NCI-H1105 treated with DMSO at 0.1 percent for 48 hours (cell line): Measurements from ENCODE around the gene CNPY3.
"Not testable (repeated sequence)": the region's sequence is repeated elsewhere in the genome, so short reads cannot be mapped to it uniquely, and the experiment has no call there.

Experiments
- DNase-seq: peaks from one replicate; lab custom pipeline; 2025; lab: John Stamatoyannopoulos, UW

The CNPY3 gene

DNA sequence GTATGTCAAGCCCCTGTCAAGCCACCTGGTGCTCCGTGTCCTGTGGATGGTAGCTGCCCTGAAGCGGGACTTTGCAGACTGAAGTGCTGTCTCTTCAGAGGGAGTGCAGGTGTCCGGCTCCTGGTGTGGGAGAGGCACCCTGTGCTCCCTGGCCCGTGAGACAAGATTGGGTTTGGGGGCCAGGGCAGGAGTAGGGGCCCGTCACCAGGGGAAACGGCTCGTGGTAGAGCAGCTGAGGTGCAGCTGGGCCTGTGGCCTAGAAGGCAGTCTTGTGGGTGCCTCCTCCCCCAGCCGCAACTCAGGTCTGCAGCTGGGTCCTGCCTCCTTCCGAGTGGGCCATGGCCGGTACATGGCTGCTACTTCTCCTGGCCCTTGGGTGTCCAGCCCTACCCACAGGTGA lies 13.5 kb upstream of the CNPY3 start, which contains the start of gene PTCRA:
TSS of gene PTCRA (plus strand) at position 322 of the 400 bp plus-strand sequence. CDS start at position 339, 17 bp downstream.
- DNase-seq, result no peak

DNA sequence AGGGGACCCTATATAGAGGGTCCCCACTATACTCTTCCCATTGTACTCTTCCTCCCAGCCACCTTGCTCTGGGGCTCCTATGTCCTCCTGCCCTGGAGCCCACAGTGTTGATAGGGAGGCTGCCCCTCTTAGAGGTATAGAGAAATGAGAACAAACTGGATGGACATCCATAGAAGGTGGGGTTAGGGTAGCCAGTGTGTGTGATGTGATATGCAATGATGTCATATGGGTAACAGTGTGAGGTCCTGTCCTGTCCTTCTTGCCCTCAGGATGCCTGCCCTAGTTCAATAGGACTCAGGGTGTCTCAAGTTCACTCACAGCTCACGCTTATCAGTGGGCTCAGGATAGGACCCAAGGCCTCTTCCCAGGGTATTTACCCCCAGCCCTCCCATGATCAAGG lies 13.0 kb upstream of the CNPY3 start:
- DNase-seq, result no peak

DNA sequence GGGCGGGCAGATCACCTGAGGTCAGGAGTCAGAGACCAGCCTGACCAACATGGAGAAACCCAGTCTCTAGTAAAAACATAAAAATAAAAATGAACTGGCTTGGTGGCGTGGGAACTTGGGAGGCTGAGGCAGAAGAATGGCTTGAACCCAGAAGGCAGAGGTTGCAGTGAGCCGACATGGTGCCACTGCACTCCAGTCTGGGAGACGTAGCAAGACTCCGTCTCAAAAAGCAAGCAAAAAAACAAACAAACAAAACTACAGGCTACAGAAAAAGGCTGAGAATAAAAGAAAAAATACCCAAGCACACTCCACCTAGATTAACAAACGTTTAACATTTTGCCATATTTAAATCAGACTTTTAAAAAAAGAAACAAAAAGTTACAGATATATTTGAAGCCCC lies 7.5 kb upstream of the CNPY3 start:
- no peak for DNase-seq

DNA sequence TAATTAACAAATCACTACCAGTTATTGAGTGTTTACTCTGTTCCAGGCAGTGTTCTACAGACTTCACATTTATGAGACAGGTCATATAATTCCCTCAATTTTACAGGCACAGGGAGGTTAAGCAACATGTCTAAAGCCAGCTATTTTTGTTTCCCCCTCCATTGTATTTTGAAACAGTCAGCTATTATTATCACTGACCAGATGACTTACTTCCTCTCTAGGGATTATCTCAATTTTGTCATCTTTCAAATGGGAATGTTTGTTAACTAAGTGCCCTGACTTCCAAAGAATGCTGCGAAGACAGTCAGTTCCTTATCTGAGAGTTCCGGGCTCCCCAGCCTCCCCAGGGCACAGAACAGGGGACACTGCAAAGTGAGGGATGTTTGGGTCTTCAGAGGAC lies 5.6 kb upstream of the CNPY3 start:
- DNase-seq, result no peak

DNA sequence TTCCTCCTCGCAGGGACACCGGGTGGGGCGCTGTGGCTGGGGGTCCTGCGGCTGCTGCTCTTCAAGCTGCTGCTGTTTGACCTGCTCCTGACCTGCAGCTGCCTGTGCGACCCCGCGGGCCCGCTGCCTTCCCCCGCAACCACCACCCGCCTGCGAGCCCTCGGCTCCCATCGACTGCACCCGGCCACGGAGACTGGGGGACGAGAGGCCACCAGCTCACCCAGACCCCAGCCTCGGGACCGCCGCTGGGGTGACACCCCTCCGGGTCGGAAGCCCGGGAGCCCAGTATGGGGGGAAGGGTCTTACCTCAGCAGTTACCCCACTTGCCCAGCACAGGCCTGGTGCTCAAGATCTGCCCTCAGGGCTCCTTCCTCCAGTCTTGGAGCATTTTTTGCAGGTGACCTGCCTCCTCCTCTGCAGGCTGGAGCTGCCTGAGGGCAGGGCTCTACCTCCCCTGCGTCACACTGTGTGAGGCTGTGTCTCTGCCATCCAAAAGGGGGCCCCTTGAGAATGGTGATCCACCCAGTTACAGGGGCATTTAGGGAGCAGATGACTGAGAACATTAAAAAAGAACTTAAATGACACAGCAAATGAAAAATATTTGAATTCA lies 3.9 kb upstream of the CNPY3 start:
- no peak for DNase-seq

DNA sequence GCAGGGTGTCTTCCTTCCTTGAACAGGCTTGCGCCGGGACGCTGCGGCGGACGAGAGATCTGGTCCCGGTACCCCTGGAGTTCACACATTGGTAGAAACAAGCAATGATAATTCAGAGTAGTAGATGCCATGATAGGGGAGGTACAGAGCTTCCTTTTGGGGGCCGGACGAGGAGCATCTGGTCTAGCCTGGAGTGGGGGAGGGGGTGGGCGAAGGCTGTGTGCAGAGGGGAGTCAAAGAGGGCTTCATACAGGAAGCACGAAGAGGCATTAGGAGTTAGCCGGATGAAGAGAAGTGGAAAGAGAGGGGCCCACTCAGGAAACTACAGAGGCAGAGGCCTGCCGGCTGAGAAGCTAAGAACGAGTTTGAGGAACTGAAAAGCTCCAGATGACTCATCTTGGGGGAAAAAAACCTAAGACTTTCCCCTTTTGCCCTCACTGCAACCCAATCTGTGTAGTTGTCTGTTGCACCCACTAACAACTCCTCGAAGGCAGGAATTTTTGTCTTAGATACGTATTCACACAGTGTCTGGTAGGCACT lies 611 bp downstream of the CNPY3 start:
- no peak for DNase-seq

DNA sequence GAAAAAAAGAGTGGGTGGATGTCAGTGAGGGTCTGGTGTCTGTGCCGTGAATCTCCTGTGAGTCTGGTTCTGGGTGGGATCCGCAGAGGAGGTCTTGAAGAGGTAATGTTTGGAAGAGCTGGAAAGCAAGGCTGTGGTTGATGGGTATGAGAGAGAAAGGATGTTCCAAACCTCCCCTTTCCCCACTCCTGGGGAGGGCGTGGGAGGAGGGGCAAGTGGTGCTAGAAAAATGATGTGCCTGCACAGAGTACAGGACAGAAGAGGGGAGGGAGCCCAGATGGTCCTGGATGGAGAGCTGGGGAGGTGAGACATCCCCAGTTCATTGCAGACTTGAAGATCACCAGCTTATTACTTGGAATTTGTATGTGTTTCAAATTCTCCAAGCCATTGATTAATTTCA lies 3.1 kb downstream of the CNPY3 start:
- no peak for DNase-seq

DNA sequence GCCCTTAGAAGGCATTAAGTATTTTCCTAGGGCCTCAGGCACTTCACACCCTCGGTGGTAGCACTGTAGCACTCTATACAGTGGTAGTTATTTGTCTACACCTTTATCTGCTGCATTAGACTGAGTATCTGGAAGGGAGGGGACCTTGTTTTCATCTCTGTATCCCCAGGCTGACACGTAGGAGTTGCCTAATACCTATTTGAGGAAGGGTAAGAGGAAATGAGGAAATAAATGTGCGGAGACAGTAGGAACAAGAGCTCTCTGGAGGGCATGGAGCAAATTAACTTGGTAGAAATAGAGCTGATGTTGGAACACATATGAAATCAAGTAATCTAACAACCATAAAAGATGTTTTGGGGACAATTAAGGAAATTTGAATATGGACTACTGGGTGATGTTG lies 3.9 kb downstream of the CNPY3 start:
- no peak for DNase-seq

DNA sequence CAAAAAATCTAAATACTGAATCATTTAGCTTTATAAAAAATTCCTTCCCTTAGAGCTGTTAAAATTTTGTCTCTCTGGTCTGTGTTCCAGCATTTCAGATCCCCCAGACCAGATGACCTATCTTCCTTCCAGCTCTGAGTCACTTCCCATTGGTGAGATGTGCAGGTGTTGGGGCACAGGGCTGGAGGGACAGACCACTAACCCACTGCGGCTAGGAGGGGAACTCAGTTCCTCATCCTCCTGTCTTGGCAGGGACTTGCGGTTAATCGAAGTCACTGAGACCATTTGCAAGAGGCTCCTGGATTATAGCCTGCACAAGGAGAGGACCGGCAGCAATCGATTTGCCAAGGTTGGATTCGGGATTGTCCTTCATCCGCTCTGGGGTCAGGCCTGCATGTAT lies 6.0 kb downstream of the CNPY3 start:
- no peak for DNase-seq

DNA sequence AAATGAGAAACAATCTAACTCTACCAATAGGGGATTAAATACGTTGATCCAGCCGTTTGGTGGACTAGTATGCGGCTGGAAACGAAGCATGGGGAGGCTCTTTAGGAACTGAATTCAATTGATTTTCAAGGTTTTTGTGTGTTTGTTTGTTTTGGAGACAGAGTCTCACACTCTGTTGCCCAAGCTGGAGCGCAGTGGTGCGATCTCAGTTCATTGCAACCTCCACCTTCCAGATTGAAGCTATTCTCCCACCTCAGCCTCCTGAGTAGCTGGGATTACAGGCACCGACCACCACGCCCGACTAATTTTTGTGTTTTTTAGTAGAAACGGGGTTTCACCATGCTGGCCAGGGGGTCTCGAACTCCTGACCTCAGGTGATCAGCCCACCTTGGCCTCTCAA lies 7.1 kb downstream of the CNPY3 start:
- no peak for DNase-seq

DNA sequence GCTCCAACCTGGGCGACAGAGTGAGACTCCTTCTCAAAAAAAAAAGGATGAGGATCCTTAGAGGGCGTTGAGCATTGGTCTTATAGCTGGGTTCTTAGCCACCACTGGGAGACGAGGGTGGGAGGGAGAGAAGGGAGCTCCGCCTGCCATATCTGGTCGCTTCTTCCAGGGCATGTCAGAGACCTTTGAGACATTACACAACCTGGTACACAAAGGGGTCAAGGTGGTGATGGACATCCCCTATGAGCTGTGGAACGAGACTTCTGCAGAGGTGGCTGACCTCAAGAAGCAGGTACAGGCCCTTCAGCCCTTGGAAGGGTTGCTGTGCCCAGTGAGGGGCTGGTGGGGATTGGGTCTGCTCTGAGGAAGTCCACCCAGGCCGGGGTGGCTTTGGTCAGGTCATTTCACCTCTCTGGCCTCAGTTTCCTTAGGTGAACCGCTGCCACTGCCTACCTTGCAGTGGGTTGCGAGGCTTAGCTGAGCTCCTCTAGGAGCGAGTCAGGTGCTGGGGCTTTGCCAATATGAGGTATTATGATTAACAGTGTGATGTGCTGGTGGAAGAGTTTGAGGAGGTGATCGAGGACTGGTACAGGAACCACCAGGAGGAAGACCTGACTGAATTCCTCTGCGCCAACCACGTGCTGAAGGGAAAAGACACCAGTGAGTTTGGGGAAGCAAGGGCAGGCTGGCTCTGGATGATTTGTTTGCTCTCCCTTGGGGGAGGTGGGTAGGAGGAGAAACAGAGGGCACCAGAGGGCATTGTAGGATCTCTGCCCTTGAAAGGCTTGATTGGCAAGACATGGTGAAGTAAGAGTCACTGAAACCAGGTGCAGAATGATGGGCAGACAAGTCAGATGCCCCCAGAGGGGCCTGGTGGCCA lies 8.5 kb downstream of the CNPY3 start:
- DNase-seq, result no peak

DNA sequence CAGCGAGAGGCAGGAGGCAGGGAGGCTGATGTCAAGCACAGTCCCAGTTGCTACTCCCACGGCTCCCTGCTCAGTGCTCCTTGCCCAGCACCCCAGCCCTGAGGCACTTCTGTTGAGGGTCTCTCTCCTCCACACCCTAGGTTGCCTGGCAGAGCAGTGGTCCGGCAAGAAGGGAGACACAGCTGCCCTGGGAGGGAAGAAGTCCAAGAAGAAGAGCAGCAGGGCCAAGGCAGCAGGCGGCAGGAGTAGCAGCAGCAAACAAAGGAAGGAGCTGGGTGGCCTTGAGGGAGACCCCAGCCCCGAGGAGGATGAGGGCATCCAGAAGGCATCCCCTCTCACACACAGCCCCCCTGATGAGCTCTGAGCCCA lies 9.1 kb downstream of the CNPY3 start:
- DNase-seq, result no peak

DNA sequence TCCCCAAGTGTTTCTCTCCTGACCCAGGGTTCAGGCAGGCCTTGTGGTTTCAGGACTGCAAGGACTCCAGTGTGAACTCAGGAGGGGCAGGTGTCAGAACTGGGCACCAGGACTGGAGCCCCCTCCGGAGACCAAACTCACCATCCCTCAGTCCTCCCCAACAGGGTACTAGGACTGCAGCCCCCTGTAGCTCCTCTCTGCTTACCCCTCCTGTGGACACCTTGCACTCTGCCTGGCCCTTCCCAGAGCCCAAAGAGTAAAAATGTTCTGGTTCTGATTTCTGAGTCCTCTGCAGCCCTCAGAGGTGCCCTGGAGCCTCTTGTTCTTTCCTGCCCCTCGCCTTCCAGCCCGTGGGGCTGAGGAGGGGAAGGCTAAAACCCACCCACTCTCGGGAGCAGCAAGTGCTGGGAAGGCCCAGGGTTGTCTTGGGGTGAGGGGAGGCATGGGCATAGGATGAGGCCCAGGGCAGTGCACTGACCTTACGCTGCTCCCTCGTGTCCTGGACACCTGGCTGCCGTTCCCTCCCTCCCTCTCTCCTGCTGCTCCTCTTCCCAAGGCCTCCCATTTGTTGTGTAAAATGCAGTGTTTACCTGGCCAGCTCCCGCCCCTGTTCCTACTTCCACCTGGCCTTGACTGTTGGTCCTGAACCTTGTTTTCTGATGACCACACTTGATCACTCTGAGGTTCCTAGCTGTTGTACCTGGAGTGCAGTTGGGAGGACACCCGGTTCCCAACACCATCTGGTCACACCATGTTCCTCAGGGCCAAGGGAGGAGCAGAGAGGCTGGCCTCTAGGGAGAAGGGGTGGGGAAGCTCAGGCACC lies 9.9 kb downstream of the CNPY3 start:
- DNase-seq, result no peak

DNA sequence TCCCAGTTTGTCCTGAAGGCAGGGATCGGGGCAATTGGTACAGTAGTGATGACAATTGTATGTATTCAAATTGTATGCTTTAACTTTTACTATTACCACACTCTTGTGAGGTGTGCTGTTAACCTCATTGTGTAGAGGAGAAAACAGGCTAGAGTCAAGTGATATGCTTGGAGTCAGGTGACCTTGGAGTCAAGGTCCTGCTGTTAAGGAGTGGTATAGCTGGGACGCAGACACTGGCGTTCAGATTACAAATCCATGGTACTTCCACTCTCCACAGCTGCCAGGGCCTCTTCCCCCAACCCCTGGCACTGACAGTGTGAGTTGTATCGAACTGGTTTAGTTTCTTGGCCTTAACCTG lies 10.5 kb downstream of the CNPY3 start:
- no peak for DNase-seq

DNA sequence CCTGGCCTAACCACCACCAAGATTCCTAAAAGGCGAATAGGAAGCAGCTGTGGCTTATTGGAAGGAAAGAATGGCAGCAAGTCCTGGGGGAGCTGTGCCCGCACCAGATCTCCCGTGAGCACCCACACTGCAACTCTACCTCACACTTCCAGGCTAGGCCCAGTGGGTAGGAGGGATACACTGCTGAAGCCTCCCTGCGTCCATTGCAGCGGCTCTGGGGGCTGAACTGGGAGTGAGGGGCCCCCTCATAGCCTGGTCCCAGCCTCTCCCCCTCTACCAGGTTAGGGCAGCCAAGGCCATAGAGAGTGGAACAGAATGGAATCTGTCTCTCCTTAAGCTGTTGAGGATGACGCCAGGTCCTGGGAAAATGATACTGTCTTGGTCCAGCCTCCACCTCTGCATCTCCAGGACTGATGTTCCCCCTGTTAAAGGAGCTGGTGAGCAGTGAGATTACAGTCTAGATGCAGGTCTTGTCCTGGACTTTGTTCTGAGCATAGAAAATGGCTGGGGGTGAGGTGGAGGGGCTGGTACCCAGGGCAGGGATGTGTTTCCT lies 11.3 kb downstream of the CNPY3 start:
- DNase-seq, result no peak

DNA sequence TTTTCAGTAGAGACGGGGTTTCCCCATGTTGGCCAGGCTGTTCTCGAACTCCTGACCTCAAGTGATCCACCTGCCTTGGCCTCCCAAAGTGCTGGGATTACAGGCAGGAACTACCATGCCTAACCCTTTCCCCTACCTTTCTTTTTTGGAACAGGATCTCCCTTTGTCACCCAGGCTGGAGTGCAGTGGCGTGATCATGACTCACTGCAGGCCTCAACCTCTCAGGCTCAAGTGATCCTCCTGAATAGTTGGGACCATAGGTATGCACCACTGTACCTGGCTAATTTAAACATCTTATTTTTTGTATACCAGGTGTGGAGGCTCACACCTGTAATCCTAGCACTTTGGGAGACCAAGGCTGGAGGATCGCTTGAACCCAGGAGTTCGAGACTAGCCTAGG lies 12.1 kb downstream of the CNPY3 start:
- not testable (repeated sequence) for DNase-seq

DNA sequence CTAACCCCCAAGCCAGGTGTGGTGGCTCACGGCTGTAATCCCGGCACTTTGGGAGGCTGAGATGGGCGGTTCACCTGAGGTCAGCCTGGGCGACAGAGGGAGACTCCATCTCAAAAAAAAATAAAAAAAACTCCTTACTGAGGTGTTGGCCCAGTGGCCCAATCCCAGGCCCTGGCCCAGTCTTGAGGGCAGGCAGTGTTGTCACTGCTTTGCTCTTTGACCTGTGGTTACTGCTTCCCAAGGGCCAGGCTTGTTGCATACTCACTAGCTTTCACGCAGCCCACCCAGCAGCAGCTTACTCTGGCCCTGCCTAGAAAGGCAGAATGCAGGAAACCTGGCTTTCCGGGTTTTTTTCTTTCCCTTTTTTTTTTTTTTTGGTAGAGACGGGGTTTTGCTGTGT lies 13.2 kb downstream of the CNPY3 start:
- no peak for DNase-seq

DNA sequence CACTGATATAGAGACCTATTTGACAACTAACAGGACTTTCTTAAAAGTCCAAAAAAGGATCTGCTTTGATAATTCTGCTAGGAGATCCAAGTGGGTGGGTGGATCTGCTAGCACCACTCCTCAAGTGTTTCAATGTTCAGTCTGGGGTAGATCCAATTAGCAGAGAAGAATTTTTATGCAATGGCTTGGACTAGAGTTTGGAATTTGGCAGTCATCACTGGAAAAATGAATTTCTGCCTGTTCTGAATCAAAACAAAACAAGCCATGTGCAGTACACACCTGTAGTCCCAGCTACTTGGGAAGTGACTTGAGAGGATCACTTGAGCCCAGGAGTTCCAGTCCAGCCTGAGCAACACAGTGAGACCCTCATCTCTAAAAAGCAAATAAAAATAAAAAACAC lies 18.7 kb downstream of the CNPY3 start:
- no peak for DNase-seq

DNA sequence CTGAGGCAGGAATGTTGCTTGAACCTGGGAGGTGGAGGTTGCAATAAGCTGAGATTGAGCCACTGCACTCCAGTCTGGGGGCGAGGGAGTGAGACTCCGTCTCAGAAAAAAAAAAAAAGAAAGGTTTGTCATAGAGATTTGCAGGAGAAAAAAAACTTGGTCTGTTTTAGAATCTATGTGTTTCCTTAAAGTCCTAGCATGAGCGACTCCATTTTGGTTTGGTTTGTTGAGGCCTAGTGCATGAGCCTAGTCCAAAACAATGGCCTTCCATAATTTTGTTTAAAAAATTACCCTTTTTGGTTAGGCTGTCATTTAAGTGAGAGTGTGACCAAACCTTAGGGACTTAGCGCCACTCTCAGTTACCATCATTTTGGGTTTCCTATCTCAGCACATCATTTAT lies 23.1 kb downstream of the CNPY3 start:
- no peak for DNase-seq

DNA sequence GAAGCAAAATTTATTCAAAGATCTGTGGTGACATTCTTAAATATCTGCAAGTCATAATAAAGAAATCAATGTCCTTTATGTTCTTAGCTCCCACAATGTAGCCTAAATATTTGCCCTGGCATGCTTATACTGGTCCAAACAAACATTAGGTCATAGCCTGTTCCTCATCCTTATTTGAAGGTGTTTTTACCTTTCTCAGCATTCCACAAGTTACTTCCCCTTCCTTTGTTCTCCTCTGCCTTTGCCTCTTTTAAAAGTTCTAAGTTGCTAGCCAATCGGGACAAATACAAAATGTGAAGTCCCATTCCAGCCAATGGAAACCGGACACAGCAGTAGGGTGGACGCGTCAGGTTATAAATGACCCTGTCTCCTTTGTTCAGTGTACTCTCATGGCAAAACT lies 25.1 kb downstream of the CNPY3 start:
- not testable (repeated sequence) for DNase-seq

DNA sequence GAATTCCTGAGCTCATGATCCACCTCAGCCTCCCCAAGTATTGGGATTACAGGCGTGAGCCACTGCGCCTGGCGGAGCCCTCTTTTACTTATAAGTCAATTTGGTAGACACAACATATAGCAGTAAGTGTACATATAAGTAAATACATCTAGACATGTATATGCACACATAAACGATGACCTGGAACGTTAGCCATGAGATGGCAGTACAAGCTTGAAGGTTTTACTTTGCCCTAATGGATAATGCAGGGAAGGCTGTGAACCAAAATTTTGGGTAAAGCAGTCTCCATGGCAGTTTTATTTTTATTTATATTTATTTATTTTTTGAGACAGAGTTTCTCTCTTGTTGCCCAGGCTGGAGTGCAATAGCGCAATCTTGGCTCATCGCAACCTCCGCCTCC lies 28.8 kb downstream of the CNPY3 start:
- DNase-seq, result no peak

DNA sequence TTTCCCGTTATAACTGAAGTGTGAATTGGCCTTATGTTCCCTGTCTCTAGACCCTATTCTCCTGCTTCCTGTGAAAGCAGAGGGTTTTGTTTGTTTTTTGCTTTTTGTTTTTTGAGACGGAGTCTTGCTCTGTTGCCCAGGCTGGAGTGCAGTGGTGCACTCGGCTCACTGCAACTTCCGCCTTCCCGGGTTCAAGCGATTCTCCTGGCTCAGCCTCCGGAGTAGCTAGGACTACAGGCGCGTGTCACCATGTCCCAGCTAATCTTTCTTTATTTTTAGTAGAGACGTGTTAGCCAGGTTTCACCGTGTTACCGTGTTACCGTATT lies 30.6 kb downstream of the CNPY3 start:
- no peak for DNase-seq
